Endothelial cell of umbilical vein (primary cell): ENCODE data around the gene LXN. TPM values are rescaled to one million over a fixed set of nuclear protein-coding genes. Genes with fewer than 3 reads are reported as not detected.

Experiments used
- BruUV-seq: library from RNA; stranded (reverse); fragments of 400-500 nt; replicated peaks from 2 replicates; lab custom pipeline; 2021; lab: Mats Ljungman, UMichigan
- CTCF ChIA-PET: fragments of 300-600, 350-600 bp; sonication (Branson Sonifier 250); formaldehyde crosslinking; loops from one replicate; lab custom pipeline; 2021; ENCODE audit warnings: antibody characterized with exemption, inconsistent platforms; lab: Charles Lee
- POLR2A ChIA-PET: fragments of 300-600, 350-600 bp; sonication (Branson Sonifier 250); formaldehyde crosslinking; loops from one replicate; lab custom pipeline; 2021; ENCODE audit warnings: antibody characterized with exemption, inconsistent platforms; lab: Charles Lee
- DNase-seq: peaks from one replicate; pipeline ENCODE4 v3.0.0-alpha.2; 2011; ENCODE audit warnings: low read depth, low spot score
- FAIRE-seq: peaks from 2 replicates; lab custom pipeline; 2011; peaks lifted over from hg19 to GRCh38; lab: Jason Lieb, UNC
- H2AFZ ChIP-seq: 2 replicates; pipeline ENCODE4 v1.6.0; 2012; ENCODE audit warnings: low read depth, low read length, control low read depth, inconsistent platforms
- H3K27ac ChIP-seq: 2 replicates; pipeline ENCODE4 v1.5.1; 2011; ENCODE audit warnings: low read depth, mild to moderate bottlenecking, control low read depth, low read length, moderate library complexity; ENCODE audit not compliant: insufficient read depth
- H3K27me3 ChIP-seq, 2 experiments: 2 replicates each; pipeline versions ENCODE4 v1.6.0 to v1.6.1; 2011; ENCODE audit warnings: low read length in 2 of 2, mixed read lengths in 1 of 2; ENCODE audit not compliant: control insufficient read depth in 2 of 2, insufficient read depth in 2 of 2
- H3K36me3 ChIP-seq, 2 experiments: 2 replicates in 1 of 2; 3 replicates in 1 of 2; pipeline ENCODE4 v1.5.1; 2011; ENCODE audit warnings: low read length in 2 of 2, mild to moderate bottlenecking in 1 of 2, moderate library complexity in 1 of 2; ENCODE audit not compliant: control insufficient read depth in 2 of 2, insufficient read depth in 2 of 2; ENCODE audit errors: extremely low read depth in 1 of 2
- H3K4me1 ChIP-seq: 3 replicates; pipeline ENCODE4 v1.5.1; 2011; ENCODE audit warnings: mild to moderate bottlenecking, low read length; ENCODE audit not compliant: control insufficient read depth, insufficient read depth; ENCODE audit errors: extremely low read depth
- H3K4me2 ChIP-seq: 2 replicates; pipeline ENCODE4 v1.6.1; 2011; ENCODE audit warnings: low read length, control low read depth, mixed read lengths; ENCODE audit not compliant: insufficient read depth
- H3K4me3 ChIP-seq, 3 experiments: fragments of 200-600 bp in 1 of 3; sonication (generic), shearing (Covaris generic) in 1 of 3; replicated peaks in 1 of 3; 2 replicates each; pipeline ENCODE4 v1.5.1; 2011 to 2016; ENCODE audit warnings: control low read depth in 3 of 3, low read length in 3 of 3, mild to moderate bottlenecking in 2 of 3, inconsistent platforms in 1 of 3, low read depth in 1 of 3, moderate library complexity in 1 of 3; ENCODE audit not compliant: insufficient read depth in 1 of 3
- H3K79me2 ChIP-seq: 2 replicates; pipeline ENCODE4 v1.6.0; 2012; ENCODE audit warnings: low read length, inconsistent platforms; ENCODE audit not compliant: control insufficient read depth, insufficient read depth
- H3K9ac ChIP-seq: replicated peaks from 2 replicates; pipeline ENCODE3; 2011; ENCODE audit warnings: low read length, control low read depth; ENCODE audit not compliant: insufficient read depth; ENCODE audit errors: extremely low read depth
- H3K9me1 ChIP-seq: replicated peaks from 3 replicates; pipeline ENCODE4 v1.6.0; 2011; ENCODE audit warnings: mild to moderate bottlenecking, low read length; ENCODE audit not compliant: control insufficient read depth, insufficient read depth; ENCODE audit errors: extremely low read depth
- H3K9me3 ChIP-seq: replicated peaks from 2 replicates; pipeline ENCODE4 v1.5.1; 2012; ENCODE audit warnings: low read length, inconsistent platforms; ENCODE audit not compliant: control insufficient read depth, insufficient read depth
- H4K20me1 ChIP-seq: replicated peaks from 2 replicates; pipeline ENCODE3; 2011; ENCODE audit warnings: mild to moderate bottlenecking, low read length; ENCODE audit not compliant: control insufficient read depth, insufficient read depth; ENCODE audit errors: extremely low read depth
- EZH2 ChIP-seq: IDR thresholded peaks from 2 replicates; pipeline ENCODE4 v1.6.1; 2012; ENCODE audit warnings: borderline replicate concordance, low read depth, mild to moderate bottlenecking, moderate library complexity, low read length, inconsistent platforms; ENCODE audit not compliant: severe bottlenecking
- FOS ChIP-seq: IDR thresholded peaks from 2 replicates; pipeline ENCODE4 v1.6.1; 2011; ENCODE audit warnings: mild to moderate bottlenecking, low read length, moderate library complexity, borderline replicate concordance; ENCODE audit not compliant: insufficient read depth
- GATA2 ChIP-seq: IDR thresholded peaks from 2 replicates; pipeline ENCODE4 v1.7.0; 2011; ENCODE audit warnings: low read depth, mild to moderate bottlenecking, moderate library complexity, mixed read lengths, low read length; ENCODE audit not compliant: insufficient read length, insufficient read depth
- JUN ChIP-seq: IDR thresholded peaks from 2 replicates; pipeline ENCODE4 v1.6.1; 2011; ENCODE audit warnings: borderline replicate concordance, low read depth; ENCODE audit not compliant: insufficient read length, insufficient read depth
- MYC ChIP-seq: IDR thresholded peaks from one replicate; pipeline ENCODE4 v1.6.1; 2011; ENCODE audit warnings: mild to moderate bottlenecking, low read depth, low read length
- POLR2A ChIP-seq: IDR thresholded peaks from 2 replicates; pipeline ENCODE4 v1.6.1; 2012; ENCODE audit warnings: low read depth, mild to moderate bottlenecking, control low read depth, low read length
- POLR2AphosphoS5 ChIP-seq: IDR thresholded peaks from 2 replicates; pipeline ENCODE4 v1.6.1; 2012; ENCODE audit warnings: low read depth, mild to moderate bottlenecking, control low read depth, low read length, moderate library complexity; ENCODE audit not compliant: insufficient read depth
- dilution Hi-C: fragments of 300-500 bp; cut with MboI; formaldehyde crosslinking; loops from one replicate; pipeline ENCODE4 v1.15.0; 2019; ENCODE audit warnings: low sequenced_read_pairs; ENCODE audit not compliant: extremely low pct_ligation_motif_present
- intact Hi-C: fragments of 100-400 bp; cut with micrococcal nuclease; formaldehyde crosslinking; loops from one replicate; pipeline ENCODE4 v1.10.0; 2022
- polyA plus RNA-seq, 4 experiments: library from polyadenylated mRNA; depleted of rRNA in 3 of 4; stranded (reverse) in 3 of 4; unstranded in 1 of 4; fragments of >200 nt; gene quantifications; 2 replicates each; pipeline versions ENCODE4 v1.2.1 to v1.2.3, GENCODE V29; 2011 to 2012; ENCODE audit warnings: missing spikeins in 1 of 4
- total RNA-seq: library from RNA; stranded (reverse); gene quantifications from 2 replicates; pipeline ENCODE4 v1.2.3, GENCODE V29; 2021
- TF ChIP-seq, protein P1 (sequence below), 2 donors: IDR thresholded peaks; 1 replicate in 1 of 2; 2 replicates in 1 of 2; pipeline ENCODE4 v1.5.1; 2011; ENCODE audit warnings: low read length in 2 of 2, mild to moderate bottlenecking in 2 of 2, moderate library complexity in 2 of 2, control low read depth in 1 of 2, inconsistent platforms in 1 of 2, low read depth in 1 of 2; ENCODE audit not compliant: insufficient read depth in 1 of 2; ENCODE audit errors: extremely low read depth in 1 of 2
- TF ChIP-seq, protein P2 (sequence below): IDR thresholded peaks from 2 replicates; pipeline ENCODE4 v1.6.1; 2011; ENCODE audit not compliant: insufficient read depth, insufficient read length

Gene LXN
- total and polyA plus RNA-seq, 2 donors (not counting 3 experiments of a cell fraction or from before 2014, with no cell fraction given) = 56.9 to 118 TPM

DNA sequence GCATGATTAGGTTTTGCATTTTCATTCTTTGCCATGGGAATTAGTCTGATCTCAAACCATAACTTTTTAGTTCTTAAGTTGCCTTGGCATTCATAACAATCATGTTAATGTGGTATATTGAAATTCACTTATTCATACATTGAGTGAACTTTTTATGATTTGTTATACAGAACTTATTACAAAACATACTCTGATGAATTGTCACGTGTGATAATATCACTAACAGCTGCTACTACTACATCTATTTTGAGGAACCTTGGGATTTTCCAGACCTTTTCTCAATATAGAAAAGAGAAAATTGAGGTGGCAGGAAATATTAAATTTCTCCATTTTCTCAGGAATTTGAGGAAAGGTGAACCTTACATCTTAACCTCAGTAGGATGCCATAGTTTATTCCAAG, 9.2 kb downstream of the LXN start:
- no TSS peak for BruUV-seq
- Histone ChIP-seq H4K20me1 (no peaks in the 10 kb centered on the region), H3K4me3 (no peak overlapping the region), H3K79me2 (peaks cover 12% of the 10 kb centered on the region), H3K4me1 (peaks cover 32% of the 10 kb centered on the region), H3K36me3 (peaks cover 16 to 41% of the 10 kb centered on the region in 2 experiments), H3K9me3 (no peaks in the 10 kb centered on the region), H3K9me1 (no peaks in the 10 kb centered on the region), H3K27ac (no peak overlapping the region), H3K27me3 (no peaks in the 10 kb centered on the region), H2AFZ (no peak overlapping the region), H3K4me2 (no peak overlapping the region), H3K9ac (no peak overlapping the region)
- TF ChIP-seq GATA2 (no peak), JUN (no peak), POLR2A (no peak), POLR2AphosphoS5 (no peak), FOS (no peak), MYC (no peak), EZH2 (no peak)
- TF ChIP-seq, protein P1, sequence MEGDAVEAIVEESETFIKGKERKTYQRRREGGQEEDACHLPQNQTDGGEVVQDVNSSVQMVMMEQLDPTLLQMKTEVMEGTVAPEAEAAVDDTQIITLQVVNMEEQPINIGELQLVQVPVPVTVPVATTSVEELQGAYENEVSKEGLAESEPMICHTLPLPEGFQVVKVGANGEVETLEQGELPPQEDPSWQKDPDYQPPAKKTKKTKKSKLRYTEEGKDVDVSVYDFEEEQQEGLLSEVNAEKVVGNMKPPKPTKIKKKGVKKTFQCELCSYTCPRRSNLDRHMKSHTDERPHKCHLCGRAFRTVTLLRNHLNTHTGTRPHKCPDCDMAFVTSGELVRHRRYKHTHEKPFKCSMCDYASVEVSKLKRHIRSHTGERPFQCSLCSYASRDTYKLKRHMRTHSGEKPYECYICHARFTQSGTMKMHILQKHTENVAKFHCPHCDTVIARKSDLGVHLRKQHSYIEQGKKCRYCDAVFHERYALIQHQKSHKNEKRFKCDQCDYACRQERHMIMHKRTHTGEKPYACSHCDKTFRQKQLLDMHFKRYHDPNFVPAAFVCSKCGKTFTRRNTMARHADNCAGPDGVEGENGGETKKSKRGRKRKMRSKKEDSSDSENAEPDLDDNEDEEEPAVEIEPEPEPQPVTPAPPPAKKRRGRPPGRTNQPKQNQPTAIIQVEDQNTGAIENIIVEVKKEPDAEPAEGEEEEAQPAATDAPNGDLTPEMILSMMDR (IDR thresholded peaks at IDR 0.05; ENCODE audit: extremely low read depth in 1 of 2, insufficient read depth in 1 of 2, low read depth in 1 of 2, low read length in 2 of 2) = no peak
- TF ChIP-seq, protein P2, sequence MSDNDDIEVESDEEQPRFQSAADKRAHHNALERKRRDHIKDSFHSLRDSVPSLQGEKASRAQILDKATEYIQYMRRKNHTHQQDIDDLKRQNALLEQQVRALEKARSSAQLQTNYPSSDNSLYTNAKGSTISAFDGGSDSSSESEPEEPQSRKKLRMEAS = no peak
- CTCF ChIA-PET = interaction anchor here (1.0 to 5.6 kb wide), 5 partner anchors 9 to 132 kb away, joined by 3 to 35 read pairs (median 4); partner anchors contain the start of genes GFM1 and LXN
- no peak for DNase-seq
- no peak for FAIRE-seq
- intact Hi-C loops = loop anchor here (5.0 kb wide), 2 partner anchors 39 to 91 kb away; partner anchors contain the start of gene MLF1
- dilution Hi-C loops = no loop called here
- POLR2A ChIA-PET = no interaction called here
